Measurements from ENCODE around the gene ZDHHC5.

Gene ZDHHC5

DNA sequence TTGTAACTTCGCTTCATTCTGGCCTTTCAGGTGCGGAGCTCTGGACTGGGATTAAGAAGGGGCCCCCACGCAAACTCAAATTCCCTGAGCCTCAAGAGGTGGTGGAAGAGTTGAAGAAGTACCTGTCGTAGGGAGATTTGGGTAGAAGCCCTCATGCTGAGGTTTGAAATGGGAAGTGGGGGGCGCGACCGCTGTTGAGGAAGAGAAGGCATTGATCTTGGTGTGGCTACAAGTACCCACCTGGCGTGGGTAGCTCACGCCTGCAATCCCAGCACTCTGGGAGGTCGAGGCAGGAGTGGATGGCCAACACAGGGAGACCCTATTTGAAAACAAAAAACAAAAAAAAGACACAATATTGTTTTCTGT lies 74.2 kb downstream of the ZDHHC5 start:
- CTCF ChIA-PET, result interaction anchor here (0.7 to 3.3 kb wide), 9 partner anchors 9 to 59 kb away, joined by 3 to 22 read pairs (median 4); partner anchors contain the start of genes BTBD18 and CTNND1
- DNase-seq (ENCODE audit: low read depth, low spot score), result no peak
- H3K4me3 ChIP-seq (ENCODE audit: low read depth, low read length), result peak overlapping the region; percentile 93
- TF ChIP-seq, protein P1, sequence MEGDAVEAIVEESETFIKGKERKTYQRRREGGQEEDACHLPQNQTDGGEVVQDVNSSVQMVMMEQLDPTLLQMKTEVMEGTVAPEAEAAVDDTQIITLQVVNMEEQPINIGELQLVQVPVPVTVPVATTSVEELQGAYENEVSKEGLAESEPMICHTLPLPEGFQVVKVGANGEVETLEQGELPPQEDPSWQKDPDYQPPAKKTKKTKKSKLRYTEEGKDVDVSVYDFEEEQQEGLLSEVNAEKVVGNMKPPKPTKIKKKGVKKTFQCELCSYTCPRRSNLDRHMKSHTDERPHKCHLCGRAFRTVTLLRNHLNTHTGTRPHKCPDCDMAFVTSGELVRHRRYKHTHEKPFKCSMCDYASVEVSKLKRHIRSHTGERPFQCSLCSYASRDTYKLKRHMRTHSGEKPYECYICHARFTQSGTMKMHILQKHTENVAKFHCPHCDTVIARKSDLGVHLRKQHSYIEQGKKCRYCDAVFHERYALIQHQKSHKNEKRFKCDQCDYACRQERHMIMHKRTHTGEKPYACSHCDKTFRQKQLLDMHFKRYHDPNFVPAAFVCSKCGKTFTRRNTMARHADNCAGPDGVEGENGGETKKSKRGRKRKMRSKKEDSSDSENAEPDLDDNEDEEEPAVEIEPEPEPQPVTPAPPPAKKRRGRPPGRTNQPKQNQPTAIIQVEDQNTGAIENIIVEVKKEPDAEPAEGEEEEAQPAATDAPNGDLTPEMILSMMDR (IDR thresholded peaks at IDR 0.05; ENCODE audit: insufficient read depth, low read length, missing control alignments), result no peak
- POLR2A ChIA-PET, result interaction anchor here (0.6 to 2.3 kb wide), 6 partner anchors 10 to 59 kb away, joined by 3 to 8 read pairs (median 4); partner anchors contain the start of genes BTBD18 and MED19

DNA sequence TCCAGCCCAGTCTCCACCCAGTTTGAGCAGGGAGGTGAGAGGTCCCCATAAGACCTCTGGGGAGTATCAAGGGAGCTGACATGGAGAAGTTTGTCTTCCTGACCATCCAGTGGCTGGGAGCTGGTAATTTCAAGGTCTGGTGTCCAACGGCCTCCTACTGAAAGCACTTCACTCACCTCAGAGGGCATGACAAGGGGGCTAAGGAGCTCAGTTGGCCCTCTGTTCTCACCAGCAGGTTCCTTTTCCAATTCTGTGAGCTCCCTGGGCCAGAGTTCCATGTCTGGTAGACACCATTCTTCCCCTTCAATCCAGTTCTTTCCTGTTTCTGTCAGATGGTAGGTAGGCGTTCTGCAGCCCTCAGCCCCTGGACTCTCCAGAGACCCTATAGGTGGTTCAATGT lies 76.4 kb downstream of the ZDHHC5 start:
- TF ChIP-seq, protein P1 (IDR thresholded peaks at IDR 0.05; ENCODE audit: insufficient read depth, low read length, missing control alignments), result no peak
- CTCF ChIA-PET, result interaction anchor here (9.9 kb wide), 1 partner anchor 57 kb away, joined by 200 read pairs; no protein-coding TSS in a partner anchor
- DNase-seq (ENCODE audit: low read depth, low spot score), result no peak
- H3K4me3 ChIP-seq (ENCODE audit: low read depth, low read length), result no peak overlapping the region
- POLR2A ChIA-PET, result no interaction called here

DNA sequence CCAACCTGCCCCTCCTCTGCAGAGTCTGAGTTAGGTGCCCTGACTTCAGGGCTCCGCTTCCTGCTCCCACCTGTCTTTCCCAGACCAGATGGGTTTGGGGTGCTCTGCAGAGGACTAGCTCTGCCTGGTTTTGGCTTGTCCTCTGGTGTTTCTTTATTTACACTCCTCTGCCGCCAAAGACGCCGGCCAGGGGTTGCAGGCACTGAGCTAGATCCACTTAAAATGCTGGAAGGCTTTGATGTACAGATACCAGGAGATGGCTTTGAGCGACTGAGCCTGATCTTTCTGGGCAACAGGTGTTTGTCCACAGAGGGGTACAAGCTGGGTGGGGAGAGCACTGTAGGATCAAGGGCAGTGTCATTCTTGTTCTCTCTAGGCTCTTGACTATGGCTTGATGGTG lies 77.3 kb downstream of the ZDHHC5 start:
- ChIA-PET POLR2A (interaction anchor here (0.6 kb wide), 1 partner anchor 1397 kb away, joined by 3 read pairs; no protein-coding TSS in a partner anchor), CTCF (interaction anchor here (1.0 to 9.9 kb wide), 2 partner anchors 22 to 56 kb away, joined by 4 to 200 read pairs; no protein-coding TSS in a partner anchor)
- TF ChIP-seq, protein P1 (IDR thresholded peaks at IDR 0.05; ENCODE audit: insufficient read depth, low read length, missing control alignments), result no peak
- DNase-seq (ENCODE audit: low read depth, low spot score), result no peak
- no peak overlapping the region for H3K4me3 ChIP-seq (ENCODE audit: low read depth, low read length)

DNA sequence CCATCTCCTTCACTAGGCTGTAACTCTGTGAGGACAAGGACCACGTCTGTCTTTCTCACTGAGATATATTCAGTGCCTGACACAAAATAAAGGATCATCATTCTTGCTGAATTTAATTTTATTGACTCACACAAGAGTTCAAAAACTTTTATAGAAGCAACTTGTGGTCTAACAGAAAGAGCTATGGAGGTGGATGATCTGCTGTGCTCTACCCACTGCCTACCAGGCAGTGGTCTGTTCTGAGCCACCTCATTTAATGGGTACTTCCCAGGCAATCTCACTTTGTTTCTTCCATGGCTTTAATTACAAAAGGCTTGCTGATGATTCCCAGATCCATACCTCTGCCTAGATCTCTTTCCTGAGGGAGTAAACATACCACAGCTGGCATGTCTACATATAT lies 79.0 kb downstream of the ZDHHC5 start:
- ChIA-PET POLR2A (no interaction called here), CTCF (interaction anchor here (0.7 to 9.9 kb wide), 6 partner anchors 10 to 54 kb away, joined by 3 to 200 read pairs (median 4); partner anchors contain the start of gene CTNND1)
- TF ChIP-seq, protein P1 (IDR thresholded peaks at IDR 0.05; ENCODE audit: insufficient read depth, low read length, missing control alignments), result no peak
- DNase-seq (ENCODE audit: low read depth, low spot score), result no peak
- H3K4me3 ChIP-seq (ENCODE audit: low read depth, low read length), result no peak overlapping the region
